Raji (cell line): ENCODE measurements around the gene REV3L.

Source experiments
- POLR2A ChIP-seq: IDR thresholded peaks from 2 replicates; pipeline ENCODE4 v1.6.1; 2011; ENCODE audit warnings: low read depth, low read length, control low read depth; ENCODE audit not compliant: insufficient read depth

The REV3L gene

DNA sequence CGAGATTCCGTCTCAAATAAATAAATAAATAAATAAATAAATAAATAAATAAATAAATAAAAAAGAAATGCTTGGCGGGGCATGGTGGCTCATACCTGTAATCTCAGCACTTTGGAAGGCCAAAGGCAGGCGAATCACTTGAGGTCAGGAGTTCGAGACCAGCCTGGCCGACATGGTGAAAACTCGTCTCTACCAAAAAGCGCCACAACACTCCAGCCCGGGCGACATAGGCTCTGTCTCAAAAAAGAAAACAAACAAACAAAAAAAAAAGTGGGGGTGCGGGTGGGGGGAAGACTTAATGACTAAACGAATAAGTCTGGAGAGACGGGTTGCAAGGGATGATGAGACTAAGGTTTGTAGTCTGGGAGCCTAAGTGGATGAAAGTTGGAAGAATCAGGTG is 225.0 kb downstream of the REV3L start:
- no peak for TF ChIP-seq POLR2A

DNA sequence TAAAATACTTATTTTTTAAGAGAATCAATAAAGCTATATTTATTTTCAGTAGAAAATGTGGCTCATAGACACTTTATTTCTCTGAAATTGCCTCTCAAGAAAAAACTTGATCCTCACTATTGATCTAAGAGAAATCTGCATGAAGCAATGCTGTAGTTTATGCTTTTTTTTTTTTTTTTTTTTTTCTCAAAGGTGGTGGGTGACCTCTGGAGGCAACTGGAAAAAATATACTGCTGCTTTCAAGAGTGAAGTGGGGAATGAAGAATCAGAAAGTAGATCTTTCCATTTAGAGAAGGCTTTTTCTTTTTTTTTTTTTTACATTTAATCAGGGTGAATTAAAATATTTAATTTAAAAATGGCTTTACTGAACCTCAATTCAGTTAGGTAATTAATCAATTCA is 226.4 kb downstream of the REV3L start:
- no peak for TF ChIP-seq POLR2A

DNA sequence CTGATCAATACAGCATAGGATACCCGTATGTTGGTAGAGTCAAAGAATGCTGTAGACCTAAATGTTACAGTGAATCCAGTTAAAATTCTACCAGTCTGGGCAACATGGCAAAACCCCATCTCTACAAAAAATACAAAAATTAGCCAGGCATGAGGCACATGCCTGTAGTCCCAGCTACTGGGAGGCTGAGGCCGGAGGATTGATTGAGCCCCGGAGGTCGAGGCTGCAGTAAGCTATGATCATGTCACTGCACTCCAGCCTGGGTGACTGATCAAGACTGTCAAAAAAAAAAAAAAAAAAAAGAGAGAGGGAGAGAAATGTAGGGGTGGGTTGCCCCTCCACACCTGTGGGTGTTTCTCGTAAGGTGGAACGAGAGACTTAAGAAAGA is 228.2 kb downstream of the REV3L start:
- no peak for TF ChIP-seq POLR2A

DNA sequence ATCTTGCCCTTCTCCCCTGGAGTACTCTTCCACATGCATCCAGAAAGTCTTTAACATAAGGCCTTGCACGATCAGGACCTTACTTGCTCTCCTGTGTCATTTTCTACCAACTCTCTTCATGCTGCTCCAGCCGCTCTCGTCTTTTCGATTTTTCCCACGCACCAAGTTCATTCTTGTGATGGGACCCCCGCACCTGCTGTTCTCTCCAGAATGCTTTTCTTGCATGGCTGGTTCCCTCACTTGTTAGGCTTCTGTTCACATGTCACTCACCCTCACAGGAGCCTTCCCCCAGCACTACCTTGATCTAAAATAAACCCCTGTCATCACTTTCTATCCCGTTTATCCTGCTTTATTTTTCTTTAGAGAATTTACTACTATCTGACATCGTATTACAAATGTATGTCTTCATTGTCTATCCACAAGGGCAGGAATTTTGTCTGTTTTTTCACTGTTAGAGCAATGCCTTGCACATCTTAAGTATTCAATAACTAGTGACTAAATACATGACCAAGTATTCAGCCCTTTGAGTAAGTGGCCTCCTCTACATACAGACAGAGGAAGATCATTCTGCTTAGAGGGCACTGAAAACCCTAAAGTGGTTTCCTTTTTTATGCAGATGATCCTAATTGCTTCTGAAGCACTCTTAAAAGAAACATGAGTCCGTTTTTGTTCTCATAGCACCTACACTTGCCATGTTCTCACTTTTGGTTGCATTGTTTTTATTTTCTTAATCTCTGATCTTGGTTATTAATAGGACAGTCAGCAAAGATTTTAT is 228.8 kb downstream of the REV3L start:
- no peak for TF ChIP-seq POLR2A

DNA sequence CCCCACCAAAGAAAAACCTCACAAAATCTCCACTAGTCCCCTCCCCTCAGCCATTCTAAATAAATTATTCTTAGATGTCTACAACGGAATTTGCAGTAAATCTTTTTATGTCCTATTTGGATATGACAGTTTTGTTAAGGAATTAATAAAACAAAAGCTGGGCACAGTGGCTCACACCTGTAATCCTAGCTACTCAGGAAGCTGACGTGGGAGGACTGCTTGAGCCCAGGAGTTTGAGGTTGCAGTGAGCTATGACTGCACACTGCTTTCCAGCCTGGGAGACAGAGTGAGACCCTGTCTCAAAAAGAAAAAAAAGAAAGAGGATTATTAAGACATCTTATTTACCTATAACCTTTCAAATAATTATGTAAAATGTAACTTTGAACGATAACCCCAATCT is 230.3 kb downstream of the REV3L start:
- no peak for TF ChIP-seq POLR2A

DNA sequence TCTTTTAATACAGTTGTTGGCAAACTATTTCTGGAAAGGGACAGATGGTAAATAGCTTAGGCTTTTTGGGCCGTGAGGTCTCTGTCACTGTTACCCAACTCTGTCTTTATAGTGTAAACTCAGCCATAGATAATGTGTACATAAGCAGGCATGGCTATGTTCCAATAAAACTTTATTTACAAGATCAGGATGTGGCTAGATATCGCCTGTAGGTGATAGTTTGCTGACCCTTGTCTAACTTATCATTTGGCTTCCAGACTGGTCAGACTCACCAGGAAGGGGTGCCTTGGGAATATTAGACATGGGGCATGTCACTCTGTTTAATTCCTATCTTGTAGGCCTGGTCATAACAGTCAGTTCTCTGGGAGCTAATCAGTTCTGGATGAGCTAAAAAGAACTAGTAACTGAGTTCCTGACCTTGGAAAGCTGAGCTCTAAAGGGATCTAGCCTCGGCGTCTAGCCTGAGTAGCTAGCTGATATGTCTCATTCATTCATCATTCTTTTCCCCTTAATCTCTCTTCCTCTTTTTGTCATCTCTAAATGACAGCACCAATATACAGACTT is 232.1 kb downstream of the REV3L start:
- TF ChIP-seq POLR2A, result no peak
